ENCODE measurements around the gene SRRM2. TPM values are rescaled to one million over a fixed set of nuclear protein-coding genes. Genes with fewer than 3 reads are reported as not detected.

SRRM2 gene
- total and polyA plus RNA-seq, 4 donors: 316 to 589 (median 447) TPM

GRCh38 chr16:2743007-2743810 lies 9.2 kb upstream of the SRRM2 start:
- no peak overlapping the region for H3K27ac ChIP-seq (ENCODE audit: low read depth in 1 of 2, low read length in 1 of 2)
- ATAC-seq (ENCODE audit: insufficient read depth, low FRiP score) (no peak), DNase-seq (no peak)
- no peaks in the 10 kb centered on the region for H3K27me3 ChIP-seq (ENCODE audit: control insufficient read depth in 3 of 3, insufficient read depth in 3 of 3, low read length in 2 of 3)
- no peak overlapping the region for H3K4me3 ChIP-seq
- 89 to 93% methylated on average over 19 of the region's 19 CpGs for WGBS, 2 donors
- H3K9me3 ChIP-seq (ENCODE audit: control insufficient read depth in 4 of 4, insufficient read depth in 3 of 4, low read length in 3 of 4): no peaks in the 10 kb centered on the region
- TF ChIP-seq CTCF (IDR thresholded peaks at IDR 0.05; ENCODE audit: control extremely low read depth, extremely low read depth): no peak
- no peak overlapping the region for H3K9ac ChIP-seq (ENCODE audit: insufficient read depth in 1 of 2, low read length in 2 of 2)
- H3K4me1 ChIP-seq (ENCODE audit: control insufficient read depth in 5 of 5, insufficient read depth in 5 of 5, low read length in 5 of 5): no peaks in the 10 kb centered on the region
- H3K36me3 ChIP-seq (ENCODE audit: control insufficient read depth in 4 of 4, insufficient read depth in 4 of 4, low read length in 4 of 4): no peaks in the 10 kb centered on the region

GRCh38 chr16:2744711-2745110 lies 7.7 kb upstream of the SRRM2 start:
- Histone ChIP-seq H3K27me3 (ENCODE audit: control insufficient read depth in 3 of 3, insufficient read depth in 3 of 3, low read length in 2 of 3) (no peaks in the 10 kb centered on the region), H3K36me3 (ENCODE audit: control insufficient read depth in 4 of 4, insufficient read depth in 4 of 4, low read length in 4 of 4) (no peaks in the 10 kb centered on the region), H3K9ac (ENCODE audit: insufficient read depth in 1 of 2, low read length in 2 of 2) (no peak overlapping the region), H3K9me3 (ENCODE audit: control insufficient read depth in 4 of 4, insufficient read depth in 3 of 4, low read length in 3 of 4) (no peaks in the 10 kb centered on the region), H3K27ac (ENCODE audit: low read depth in 1 of 2, low read length in 1 of 2) (no peak overlapping the region), H3K4me1 (ENCODE audit: control insufficient read depth in 5 of 5, insufficient read depth in 5 of 5, low read length in 5 of 5) (no peaks in the 10 kb centered on the region), H3K4me3 (no peak overlapping the region)
- no peak for TF ChIP-seq CTCF (IDR thresholded peaks at IDR 0.05; ENCODE audit: control extremely low read depth, extremely low read depth)
- no peak for ATAC-seq (ENCODE audit: insufficient read depth, low FRiP score)
- 91 to 96% methylated on average over 6 of the region's 6 CpGs for WGBS, 2 donors
- DNase-seq: no peak

- 72 to 75% methylated on average over 15 of the region's 15 CpGs for whole genome bisulfite sequencing, 2 donors
- ATAC-seq (ENCODE audit: insufficient read depth, low FRiP score) (no peak), DNase-seq (no peak)
- Histone ChIP-seq H3K4me1 (ENCODE audit: control insufficient read depth in 5 of 5, insufficient read depth in 5 of 5, low read length in 5 of 5) (no peaks in the 10 kb centered on the region), H3K9me3 (ENCODE audit: control insufficient read depth in 4 of 4, insufficient read depth in 3 of 4, low read length in 3 of 4) (no peaks in the 10 kb centered on the region), H3K36me3 (ENCODE audit: control insufficient read depth in 4 of 4, insufficient read depth in 4 of 4, low read length in 4 of 4) (no peaks in the 10 kb centered on the region), H3K27me3 (ENCODE audit: control insufficient read depth in 3 of 3, insufficient read depth in 3 of 3, low read length in 2 of 3) (no peaks in the 10 kb centered on the region), H3K9ac (ENCODE audit: insufficient read depth in 1 of 2, low read length in 2 of 2) (no peak overlapping the region), H3K27ac (ENCODE audit: low read depth in 1 of 2, low read length in 1 of 2) (no peak overlapping the region), H3K4me3 (no peak overlapping the region)
- TF ChIP-seq CTCF (IDR thresholded peaks at IDR 0.05; ENCODE audit: control extremely low read depth, extremely low read depth): no peak
Observed at GRCh38 chr16:2745116-2745890, 7.1 kb upstream of the SRRM2 start.
